PC-3 (cell line): Measurements from ENCODE around the gene EMILIN2.

Source experiments
- CTCF ChIP-seq: fragments of 300-600 bp; sonication (generic); conservative IDR thresholded peaks from 2 replicates; pipeline ENCODE4 v1.5.1; 2017; ENCODE audit warnings: antibody characterized with exemption, low read depth, mild to moderate bottlenecking, low read length
- EZH2phosphoT487 ChIP-seq: fragments of 300-600 bp; sonication (generic); IDR thresholded peaks from 2 replicates; pipeline ENCODE4 v1.6.1; 2018; ENCODE audit warnings: mild to moderate bottlenecking, antibody characterized with exemption, low read length, borderline replicate concordance

GRCh38 chr18:2869207-2869606, 22.4 kb downstream of the EMILIN2 start:
- TF ChIP-seq CTCF (no peak), EZH2phosphoT487 (no peak)
